ENCODE results near the gene PRR23E.

The PRR23E gene

DNA sequence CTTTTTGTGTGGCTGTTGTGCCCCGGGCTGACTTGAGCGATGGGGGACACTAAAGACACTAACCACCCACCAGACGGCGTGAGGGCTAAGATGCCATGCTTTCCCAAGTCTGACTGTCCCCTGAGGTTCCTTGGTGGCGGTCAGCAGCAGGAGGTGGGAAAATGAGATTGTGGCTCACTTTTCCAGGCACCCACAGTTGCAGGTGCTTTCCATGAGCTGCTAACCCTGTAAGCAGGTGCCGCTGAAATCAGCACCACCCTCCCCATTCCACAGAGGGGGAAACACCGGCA, 17.7 kb downstream of the PRR23E start:
- no peak for DNase-seq

DNA sequence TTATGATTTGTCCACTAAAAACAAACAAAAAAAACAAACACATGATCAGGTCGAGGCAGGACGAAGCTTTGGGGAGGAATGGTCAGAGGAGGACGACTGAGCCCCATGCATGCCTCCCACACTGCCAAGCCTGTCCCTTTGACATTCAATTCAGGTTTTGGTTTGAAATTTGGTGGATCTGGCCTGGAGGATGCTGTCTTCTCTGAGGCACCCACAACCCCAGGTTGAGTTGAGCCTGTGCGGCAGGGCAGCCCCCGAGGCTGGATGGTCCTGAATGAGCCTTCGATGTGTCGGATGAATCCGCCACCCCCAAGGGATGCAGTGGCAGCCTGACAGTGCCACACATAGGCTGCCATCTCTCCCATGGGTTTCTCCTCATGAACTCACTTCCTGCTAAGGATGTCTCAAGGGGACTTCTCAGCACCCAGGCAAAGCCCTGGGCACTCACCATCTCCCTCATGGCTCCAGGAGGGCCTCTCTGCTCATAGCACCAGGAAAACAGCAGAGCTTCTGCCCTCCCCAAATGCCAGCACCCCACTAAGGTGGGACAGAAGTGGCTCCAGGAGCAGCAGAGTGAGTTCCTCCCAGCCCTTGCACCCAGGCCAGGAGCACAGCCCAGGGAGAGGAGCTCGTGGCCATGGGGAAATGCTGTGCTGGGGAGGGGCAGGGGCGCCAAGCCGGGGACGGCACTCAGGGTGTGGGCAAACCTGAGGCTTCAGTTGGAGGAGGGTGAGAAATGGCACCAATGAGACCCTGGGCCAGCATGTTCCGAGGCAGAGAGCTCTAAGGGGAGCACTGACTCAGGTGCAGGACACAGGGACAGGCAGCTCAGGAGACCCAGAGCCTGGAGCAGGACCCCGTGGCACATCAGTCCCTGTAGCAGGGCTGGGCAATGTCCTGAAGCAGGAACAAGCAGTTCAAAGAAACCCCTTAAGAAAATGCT, 18.5 kb downstream of the PRR23E start:
- DNase-seq = no peak

DNA sequence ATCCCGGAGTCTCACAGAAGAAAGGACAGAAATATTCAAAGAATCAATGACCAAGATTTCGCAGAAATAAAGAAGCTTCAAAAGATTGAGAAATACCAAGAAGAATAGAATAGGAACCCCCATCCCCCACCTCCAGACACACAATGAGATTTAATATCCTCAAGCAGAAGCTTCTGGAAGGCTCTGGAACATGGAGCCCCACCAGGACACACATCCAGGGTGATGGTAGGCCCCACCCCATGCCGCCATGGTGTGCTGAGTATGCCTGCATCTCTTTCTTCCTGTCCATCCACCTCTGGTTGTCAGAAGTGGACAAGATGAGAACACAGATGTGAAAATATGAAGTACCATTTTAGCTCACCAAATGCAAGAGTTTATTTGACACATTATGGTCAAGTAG, 19.3 kb downstream of the PRR23E start:
- no peak for DNase-seq

DNA sequence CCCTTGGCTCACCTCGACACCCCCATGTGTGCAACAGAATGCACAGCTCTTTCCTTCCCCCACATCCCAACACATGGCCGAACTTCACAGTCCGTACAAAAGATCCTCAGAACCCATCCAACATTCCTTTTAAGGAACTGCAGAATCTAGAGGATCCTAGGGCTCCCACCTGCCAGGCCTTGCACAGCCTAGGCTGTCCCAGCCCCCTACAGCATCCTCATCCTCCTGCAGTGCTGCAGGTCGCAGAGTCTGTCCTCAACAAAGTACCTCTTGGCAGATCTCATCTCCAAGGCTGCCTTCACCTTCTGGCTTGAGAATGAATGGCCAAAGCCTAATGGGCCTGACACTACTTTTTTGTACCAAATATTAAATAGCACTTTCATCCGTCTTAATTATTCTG, 19.8 kb downstream of the PRR23E start:
- DNase-seq = no peak

GRCh38 chr3:127213381-127213918, 20.5 kb downstream of the PRR23E start:
- DNase-seq = no peak

GRCh38 chr3:127214975-127215374, 22.0 kb downstream of the PRR23E start:
- no peak for DNase-seq

DNA sequence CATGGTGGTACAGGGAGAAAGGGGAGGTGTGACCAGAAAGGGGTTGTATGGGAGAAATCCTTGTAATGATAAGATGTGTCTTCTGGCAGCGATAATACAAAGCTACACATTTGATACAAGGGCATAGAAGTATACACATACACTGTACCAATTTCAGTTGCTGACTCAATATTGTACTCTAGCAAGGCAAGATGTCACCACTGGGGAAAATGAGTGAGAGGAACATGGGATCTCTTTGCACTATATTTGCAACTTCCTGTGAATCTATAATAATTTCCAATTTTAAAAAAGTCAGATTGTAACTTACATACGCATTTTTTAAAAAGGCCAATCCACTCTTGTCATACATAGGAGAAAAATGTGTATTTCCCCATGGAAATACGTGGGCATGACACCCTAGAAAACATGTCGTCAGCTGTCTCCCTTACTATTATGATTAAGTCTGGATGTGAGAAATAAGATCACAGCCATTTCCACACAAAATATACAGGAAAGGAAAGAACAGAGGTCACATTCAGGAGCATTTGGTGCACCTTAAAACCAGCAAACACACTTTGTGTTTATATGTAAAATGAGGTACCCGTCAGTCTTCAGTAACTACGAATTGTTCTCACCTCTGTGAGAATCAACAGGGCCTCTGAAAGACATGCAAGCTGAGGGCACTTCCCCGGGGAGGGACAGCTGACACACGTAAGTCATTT, 22.9 kb downstream of the PRR23E start:
- no peak for DNase-seq

DNA sequence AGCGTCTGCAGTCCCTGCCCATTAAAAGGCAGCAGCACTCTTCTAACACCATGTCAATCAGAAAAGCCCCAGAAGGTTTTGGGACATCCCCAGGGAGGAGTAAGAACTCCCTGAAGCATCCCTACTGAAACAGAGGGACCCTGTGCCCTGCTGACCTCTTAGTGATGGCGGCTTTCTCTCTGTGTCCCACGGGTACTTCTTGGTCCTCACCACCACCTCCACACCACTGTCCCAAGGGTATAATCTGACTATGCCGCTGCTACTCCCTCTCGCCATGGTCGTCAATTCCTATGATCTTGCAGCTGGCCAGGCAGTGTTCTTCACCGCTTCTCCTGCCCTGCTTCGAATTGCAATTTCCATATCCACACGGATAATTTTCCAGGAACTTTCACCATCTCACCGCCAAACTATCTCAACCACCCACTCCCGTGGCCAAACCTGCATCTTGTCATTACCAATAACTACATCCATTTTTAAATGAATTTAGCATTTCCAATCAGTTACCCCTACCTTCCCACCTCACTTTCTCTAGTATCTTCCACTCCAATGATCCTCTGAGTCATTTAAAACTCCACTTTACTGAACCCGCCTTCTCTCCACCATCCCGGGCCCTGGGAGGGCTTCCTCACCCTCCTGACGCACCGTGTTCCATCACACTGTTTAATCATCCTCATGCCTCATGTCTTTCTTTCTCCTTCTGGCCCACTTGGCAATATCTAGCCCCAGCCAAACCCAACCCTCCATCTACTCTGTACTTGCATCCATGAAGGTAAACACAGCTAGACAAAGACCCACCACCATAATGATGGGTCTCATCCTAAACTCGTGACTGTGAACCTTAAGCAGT, 23.7 kb downstream of the PRR23E start:
- DNase-seq = no peak

GRCh38 chr3:127217596-127218453, 24.9 kb downstream of the PRR23E start:
- no peak for DNase-seq

GRCh38 chr3:127218454-127218922, 25.6 kb downstream of the PRR23E start:
- no peak for DNase-seq

GRCh38 chr3:127220497-127220896, 27.6 kb downstream of the PRR23E start:
- DNase-seq = no peak

DNA sequence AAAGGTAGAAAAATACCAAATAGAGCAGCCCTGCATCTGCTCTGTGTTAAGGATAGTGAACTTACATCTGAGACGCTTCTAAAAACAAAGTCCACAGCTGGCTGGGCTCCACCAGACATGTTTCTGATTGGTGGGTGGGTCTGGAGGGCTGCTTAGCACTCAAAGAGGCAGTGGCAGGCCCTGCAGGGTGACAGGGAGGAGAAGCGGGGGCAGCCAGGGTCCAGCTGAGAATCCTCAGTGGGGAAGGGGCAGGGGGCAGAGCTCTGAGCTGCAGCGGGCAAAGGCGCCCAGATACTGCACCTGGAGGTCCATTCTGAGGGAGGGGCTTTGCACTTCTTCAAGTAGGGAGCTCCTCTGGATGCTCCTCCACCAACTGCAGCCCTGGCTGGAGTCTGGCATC, 28.1 kb downstream of the PRR23E start:
- DNase-seq = no peak

- DNase-seq = no peak
Observed at GRCh38 chr3:127221446-127222035, 28.6 kb downstream of the PRR23E start.

DNA sequence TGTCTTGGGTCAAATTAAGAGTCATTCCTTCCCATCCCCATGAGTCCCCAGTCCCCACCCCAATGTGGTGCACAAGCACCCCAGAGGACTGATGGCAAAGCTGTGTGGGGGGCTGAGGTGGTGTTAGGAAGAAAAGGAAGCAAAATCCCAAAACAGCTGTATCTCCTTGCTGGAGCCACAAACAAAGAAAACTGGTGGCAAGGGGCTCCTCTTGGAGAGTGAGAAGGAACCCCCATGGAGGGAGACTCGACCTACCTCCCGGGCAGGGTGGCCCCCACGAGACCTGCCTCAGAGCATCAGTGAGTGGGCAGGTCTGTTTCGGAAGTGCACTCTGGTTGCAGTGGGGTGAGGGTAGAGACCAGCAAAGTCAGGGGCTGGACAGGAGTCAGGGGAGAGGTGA, 29.2 kb downstream of the PRR23E start:
- DNase-seq = no peak

DNA sequence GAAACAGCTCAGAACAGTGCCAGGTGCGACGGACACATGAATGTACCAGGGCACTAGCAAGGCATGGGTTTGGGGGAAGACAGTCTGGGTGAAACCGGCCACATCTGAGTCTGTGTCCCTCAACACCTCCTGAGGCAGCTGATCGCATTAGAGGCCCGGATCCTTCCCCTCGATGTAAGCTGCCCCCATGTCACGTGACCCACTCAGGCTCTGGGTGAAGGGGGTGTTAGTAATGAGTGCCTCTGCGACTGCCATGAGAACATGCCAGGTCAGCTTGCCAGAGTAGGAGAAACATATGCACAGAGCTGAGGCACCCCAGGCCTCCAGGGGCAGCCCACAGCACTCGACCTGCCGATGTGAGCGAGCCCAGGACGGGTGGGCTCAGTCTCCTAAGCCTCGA, 29.7 kb downstream of the PRR23E start:
- DNase-seq = no peak

- no peak for DNase-seq
Observed at GRCh38 chr3:127224118-127224517, 31.2 kb downstream of the PRR23E start.

DNA sequence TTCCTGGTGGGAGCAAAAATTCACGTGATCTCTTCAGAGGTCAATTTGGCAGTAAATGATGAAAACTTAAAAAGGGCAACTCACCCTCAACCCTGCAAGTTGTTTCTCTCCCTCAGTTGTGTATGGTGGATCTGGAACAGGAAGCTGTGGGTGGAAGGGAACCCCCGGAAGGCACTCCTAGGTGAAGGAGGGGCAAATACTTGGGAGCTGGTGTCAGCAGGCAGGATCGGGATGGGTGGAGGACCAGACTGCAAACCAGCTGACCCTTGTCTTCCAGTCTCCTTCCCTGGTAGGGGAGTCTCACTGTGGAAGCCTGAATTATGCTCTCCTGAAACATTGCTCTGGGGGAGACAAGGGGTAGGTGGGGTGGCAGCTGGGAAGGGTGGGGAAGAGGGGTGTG, 33.5 kb downstream of the PRR23E start:
- DNase-seq = no peak

- DNase-seq = no peak
Observed at GRCh38 chr3:127226946-127227842, 34.3 kb downstream of the PRR23E start.

DNA sequence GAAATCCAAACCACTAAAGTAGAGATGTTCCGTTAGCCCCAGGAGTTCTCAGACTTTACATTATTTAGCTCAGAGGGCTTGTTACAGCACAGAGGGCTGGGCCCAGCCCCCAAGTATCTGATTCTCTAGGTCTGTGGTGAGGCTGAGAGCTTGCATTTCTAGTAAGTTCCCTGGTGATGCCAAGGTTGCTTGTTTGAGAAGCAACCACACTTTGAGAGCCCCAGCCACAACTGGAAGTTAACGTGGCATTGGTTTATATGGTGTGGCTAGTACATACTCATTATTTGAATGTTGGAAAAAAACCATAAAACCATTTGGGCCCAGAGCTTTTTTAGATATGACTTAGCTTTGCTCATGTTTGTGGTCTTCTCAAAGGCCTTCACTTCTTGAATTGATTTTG, 35.9 kb downstream of the PRR23E start:
- DNase-seq = no peak

- DNase-seq = no peak
Observed at GRCh38 chr3:127233371-127233770, 40.4 kb downstream of the PRR23E start.

DNA sequence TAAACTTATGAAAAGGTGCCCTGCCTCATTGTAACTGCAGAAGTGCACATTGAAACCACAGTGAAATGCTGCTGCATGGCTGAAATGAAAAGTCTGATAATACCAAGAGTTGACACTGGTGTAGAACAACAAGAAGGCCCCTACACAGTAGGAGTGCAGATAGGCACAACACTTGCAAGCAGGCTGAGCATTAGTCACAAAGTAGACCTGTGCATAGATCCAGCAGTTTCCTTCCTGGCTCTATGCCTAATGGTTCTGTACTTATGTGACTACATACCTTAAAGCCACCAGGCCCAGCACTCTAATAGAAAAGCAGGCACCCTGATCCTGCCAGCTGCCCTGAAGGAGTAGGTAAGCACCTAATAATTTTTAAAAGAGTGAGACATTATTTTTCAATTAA, 41.8 kb downstream of the PRR23E start:
- DNase-seq = no peak

Data from CD4-positive, alpha-beta T cell treated with Interleukin-17A for 4 hours (primary cell).